B cell (primary cell): ENCODE results near the gene IPP.

Source experiments
- EZH2 ChIP-seq: IDR thresholded peaks from 2 replicates; pipeline ENCODE4 v1.6.1; 2012; ENCODE audit warnings: borderline replicate concordance, low read depth, mild to moderate bottlenecking, moderate library complexity, low read length; ENCODE audit not compliant: insufficient read depth, poor library complexity, severe bottlenecking
- TF ChIP-seq, protein P1 (sequence below): fragments of 200-600 bp; IDR thresholded peaks from one replicate; pipeline ENCODE4 v1.8.0; 2022; ENCODE audit warnings: antibody characterized with exemption, mild to moderate bottlenecking

DNA sequence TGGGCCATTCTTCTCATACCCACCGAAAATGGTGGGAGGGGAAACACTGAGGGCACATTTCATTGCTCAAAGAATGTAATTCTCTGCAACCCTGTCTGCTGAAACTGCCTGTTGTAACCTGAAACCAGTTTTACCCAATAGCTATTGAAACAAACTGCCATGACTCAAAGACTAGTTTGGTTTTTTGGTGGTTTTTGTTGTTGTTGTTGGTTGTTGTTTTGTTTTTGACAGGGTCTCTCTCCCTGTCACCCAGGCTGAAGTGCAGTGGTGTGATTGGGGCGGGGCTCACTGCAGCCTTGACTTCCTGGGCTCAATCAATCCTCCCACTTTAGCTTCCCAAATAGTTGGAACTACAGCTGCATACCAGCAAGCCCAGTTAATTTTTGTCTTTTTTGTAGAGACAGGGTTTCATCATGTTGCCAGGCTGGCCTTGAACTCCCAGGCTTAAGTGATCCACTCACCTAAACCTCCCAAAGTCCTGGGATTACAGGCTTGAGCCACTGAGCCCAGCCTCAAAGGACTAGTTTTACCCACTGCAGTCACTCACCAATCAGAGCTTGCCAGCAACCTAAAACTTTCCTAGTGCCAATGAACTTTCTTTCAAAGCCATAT, 2.1 kb upstream of the IPP start:
- TF ChIP-seq EZH2: no peak
- TF ChIP-seq, protein P1, sequence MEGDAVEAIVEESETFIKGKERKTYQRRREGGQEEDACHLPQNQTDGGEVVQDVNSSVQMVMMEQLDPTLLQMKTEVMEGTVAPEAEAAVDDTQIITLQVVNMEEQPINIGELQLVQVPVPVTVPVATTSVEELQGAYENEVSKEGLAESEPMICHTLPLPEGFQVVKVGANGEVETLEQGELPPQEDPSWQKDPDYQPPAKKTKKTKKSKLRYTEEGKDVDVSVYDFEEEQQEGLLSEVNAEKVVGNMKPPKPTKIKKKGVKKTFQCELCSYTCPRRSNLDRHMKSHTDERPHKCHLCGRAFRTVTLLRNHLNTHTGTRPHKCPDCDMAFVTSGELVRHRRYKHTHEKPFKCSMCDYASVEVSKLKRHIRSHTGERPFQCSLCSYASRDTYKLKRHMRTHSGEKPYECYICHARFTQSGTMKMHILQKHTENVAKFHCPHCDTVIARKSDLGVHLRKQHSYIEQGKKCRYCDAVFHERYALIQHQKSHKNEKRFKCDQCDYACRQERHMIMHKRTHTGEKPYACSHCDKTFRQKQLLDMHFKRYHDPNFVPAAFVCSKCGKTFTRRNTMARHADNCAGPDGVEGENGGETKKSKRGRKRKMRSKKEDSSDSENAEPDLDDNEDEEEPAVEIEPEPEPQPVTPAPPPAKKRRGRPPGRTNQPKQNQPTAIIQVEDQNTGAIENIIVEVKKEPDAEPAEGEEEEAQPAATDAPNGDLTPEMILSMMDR: no peak
